ENCODE results near the gene GSC2. TPM values are rescaled to one million over a fixed set of nuclear protein-coding genes. Genes with fewer than 3 reads are reported as not detected.
"Not testable (repeated sequence)": the region's sequence is repeated elsewhere in the genome, so short reads cannot be mapped to it uniquely, and the experiment has no call there.

The GSC2 gene
- total and polyA plus RNA-seq, 2 of the 8 experiments (the other 6 are each of a cell fraction or from before 2014, with no cell fraction given): 0.17 to 0.48 TPM

DNA sequence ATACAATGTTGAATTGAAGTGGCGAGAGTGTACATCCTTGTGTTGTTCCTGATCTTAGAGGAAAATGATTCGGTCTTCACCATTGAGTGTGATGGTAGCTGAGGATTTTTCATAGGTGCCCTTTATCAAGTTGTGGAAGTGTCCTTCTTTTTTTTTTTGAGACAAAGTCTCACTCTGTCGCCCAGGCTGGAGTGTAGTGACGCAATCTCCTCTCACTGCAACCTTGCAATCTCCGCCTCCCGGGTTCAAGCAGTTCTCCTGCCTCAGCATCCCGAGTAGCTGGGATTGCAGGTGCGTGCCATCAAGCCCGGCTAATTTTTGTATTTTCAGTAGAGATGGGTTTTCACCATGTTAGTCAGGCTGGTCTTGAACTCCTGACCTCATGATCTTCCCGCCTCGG lies 8.6 kb upstream of the GSC2 start:
- ChIA-PET CTCF (ENCODE audit: partially characterized antibody) (interaction anchor here (0.7 to 5.2 kb wide), 4 partner anchors 9 to 54 kb away, joined by 3 to 37 read pairs (median 4); partner anchors contain the start of gene ESS2), POLR2A (ENCODE audit: partially characterized antibody) (interaction anchor here (1.1 to 1.6 kb wide), 3 partner anchors 9 to 14 kb away, joined by 3 to 4 read pairs (median 4); partner anchors contain the start of genes ESS2 and GSC2)
- not testable (repeated sequence) for H3K4me1 ChIP-seq (replicated peaks in 1 of 4; ENCODE audit: control insufficient read depth in 3 of 4, insufficient read depth in 4 of 4, low read length in 3 of 4); H3K4me3 ChIP-seq (ENCODE audit: extremely low read depth in 1 of 4, insufficient read depth in 2 of 4, low read depth in 3 of 4, low read length in 4 of 4); H4K20me1 ChIP-seq (replicated peaks in 1 of 2; ENCODE audit: control insufficient read depth in 1 of 2, insufficient read depth in 2 of 2, low read length in 2 of 2); H2AK5ac ChIP-seq (ENCODE audit: low read depth, low read length); H4K91ac ChIP-seq (replicated peaks; ENCODE audit: insufficient read length, low read length); H3K23ac ChIP-seq (ENCODE audit: insufficient read length); FAIRE-seq; H2AFZ ChIP-seq (ENCODE audit: low read length); H4K5ac ChIP-seq (ENCODE audit: insufficient read length, low read depth, low read length); H3K18ac ChIP-seq (ENCODE audit: extremely low read depth, low read length); H3K14ac ChIP-seq (ENCODE audit: insufficient read length); H3K9ac ChIP-seq (replicated peaks in 1 of 4; ENCODE audit: extremely low read depth in 1 of 4, low read depth in 3 of 4, low read length in 3 of 4); H3K56ac ChIP-seq (replicated peaks; ENCODE audit: insufficient read length, low read depth, low read length); H3K79me2 ChIP-seq (ENCODE audit: control insufficient read depth in 1 of 2, insufficient read depth in 2 of 2, low read length in 2 of 2); H3K36me3 ChIP-seq (ENCODE audit: control insufficient read depth in 2 of 4, insufficient read depth in 4 of 4, low read length in 3 of 4); H3K23me2 ChIP-seq (ENCODE audit: low read depth, low read length); H3K27ac ChIP-seq (ENCODE audit: low read depth, low read length); H3K9me3 ChIP-seq (ENCODE audit: insufficient read depth in 2 of 2, low read depth in 1 of 2, low read length in 1 of 2); H3K4me2 ChIP-seq (ENCODE audit: insufficient read depth in 1 of 2, low read depth in 2 of 2, low read length in 2 of 2); H3K4ac ChIP-seq (replicated peaks; ENCODE audit: insufficient read length, low read depth, low read length); H3K27me3 ChIP-seq (replicated peaks in 1 of 4; ENCODE audit: control insufficient read depth in 3 of 4, extremely low read depth in 1 of 4, insufficient read depth in 3 of 4, low read length in 3 of 4); H2BK12ac ChIP-seq (ENCODE audit: low read depth, low read length); H2BK5ac ChIP-seq (ENCODE audit: low read depth, low read length); H3K79me1 ChIP-seq (ENCODE audit: low read depth, low read length); H2BK20ac ChIP-seq (ENCODE audit: low read length); H2BK15ac ChIP-seq (ENCODE audit: low read length); H2BK120ac ChIP-seq (replicated peaks; ENCODE audit: low read depth, low read length); H4K8ac ChIP-seq (ENCODE audit: extremely low read depth, insufficient read depth, low read length); DNase-seq (ENCODE audit: low read depth in 1 of 2, low spot score in 2 of 2)
- 86% methylated on average over 11 of the region's 11 CpGs; no CpG with 5 or more reads in 1 of the 2 experiments for WGBS, 2 experiments (ENCODE audit: extremely low coverage in 1 of 2, insufficient coverage in 1 of 2, insufficient read length in 1 of 2, insufficient replicate concordance in 2 of 2, low coverage in 1 of 2, low lambda C conversion rate in 2 of 2, missing lambda C conversion rate in 1 of 2)

DNA sequence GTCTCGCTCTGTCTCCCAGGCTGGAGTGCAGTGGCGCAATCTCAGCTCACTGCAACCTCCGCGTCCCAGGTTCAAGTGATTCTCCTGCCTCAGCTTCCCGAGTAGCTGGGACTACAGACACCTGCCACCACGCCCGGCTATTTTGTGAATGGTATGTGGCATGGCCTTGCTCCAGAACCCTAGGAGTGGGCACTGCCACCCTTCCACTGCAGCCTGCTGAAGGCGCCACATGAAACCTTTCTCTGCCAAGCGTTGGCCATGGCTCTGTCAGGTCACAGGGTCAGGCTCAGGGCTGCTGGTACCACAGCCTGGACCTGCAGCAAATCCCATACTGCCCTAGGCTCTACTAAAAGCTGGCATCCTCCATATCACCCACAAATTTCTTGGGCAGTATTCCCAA lies 6.0 kb upstream of the GSC2 start:
- H3K4me2 ChIP-seq (ENCODE audit: insufficient read depth in 1 of 2, low read depth in 2 of 2, low read length in 2 of 2); H3K18ac ChIP-seq (ENCODE audit: extremely low read depth, low read length); H4K91ac ChIP-seq (replicated peaks; ENCODE audit: insufficient read length, low read length); H3K23ac ChIP-seq (ENCODE audit: insufficient read length); H3K27ac ChIP-seq (ENCODE audit: low read depth, low read length); H3K14ac ChIP-seq (ENCODE audit: insufficient read length); H3K79me2 ChIP-seq (ENCODE audit: control insufficient read depth in 1 of 2, insufficient read depth in 2 of 2, low read length in 2 of 2); DNase-seq (ENCODE audit: low read depth in 1 of 2, low spot score in 2 of 2); H3K56ac ChIP-seq (replicated peaks; ENCODE audit: insufficient read length, low read depth, low read length); H3K79me1 ChIP-seq (ENCODE audit: low read depth, low read length); H3K4me3 ChIP-seq (ENCODE audit: extremely low read depth in 1 of 4, insufficient read depth in 2 of 4, low read depth in 3 of 4, low read length in 4 of 4); H3K36me3 ChIP-seq (ENCODE audit: control insufficient read depth in 2 of 4, insufficient read depth in 4 of 4, low read length in 3 of 4); H3K9ac ChIP-seq (replicated peaks in 1 of 4; ENCODE audit: extremely low read depth in 1 of 4, low read depth in 3 of 4, low read length in 3 of 4); H4K5ac ChIP-seq (ENCODE audit: insufficient read length, low read depth, low read length); H2BK15ac ChIP-seq (ENCODE audit: low read length); POLR2A ChIA-PET (ENCODE audit: partially characterized antibody); H3K4me1 ChIP-seq (replicated peaks in 1 of 4; ENCODE audit: control insufficient read depth in 3 of 4, insufficient read depth in 4 of 4, low read length in 3 of 4); H2AK5ac ChIP-seq (ENCODE audit: low read depth, low read length); H2BK5ac ChIP-seq (ENCODE audit: low read depth, low read length); H2BK12ac ChIP-seq (ENCODE audit: low read depth, low read length); H4K8ac ChIP-seq (ENCODE audit: extremely low read depth, insufficient read depth, low read length); H4K20me1 ChIP-seq (replicated peaks in 1 of 2; ENCODE audit: control insufficient read depth in 1 of 2, insufficient read depth in 2 of 2, low read length in 2 of 2); H2BK20ac ChIP-seq (ENCODE audit: low read length); H3K9me3 ChIP-seq (ENCODE audit: insufficient read depth in 2 of 2, low read depth in 1 of 2, low read length in 1 of 2); H2AFZ ChIP-seq (ENCODE audit: low read length); FAIRE-seq; H2BK120ac ChIP-seq (replicated peaks; ENCODE audit: low read depth, low read length); H3K4ac ChIP-seq (replicated peaks; ENCODE audit: insufficient read length, low read depth, low read length); H3K23me2 ChIP-seq (ENCODE audit: low read depth, low read length): not testable (repeated sequence)
- 91% methylated on average over 9 of the region's 9 CpGs; no CpG with 5 or more reads in 1 of the 2 experiments for WGBS, 2 experiments (ENCODE audit: extremely low coverage in 1 of 2, insufficient coverage in 1 of 2, insufficient read length in 1 of 2, insufficient replicate concordance in 2 of 2, low coverage in 1 of 2, low lambda C conversion rate in 2 of 2, missing lambda C conversion rate in 1 of 2)
- peaks cover 15 to 24% (median 19%) of the 10 kb centered on the region in 4 experiments for H3K27me3 ChIP-seq (replicated peaks in 1 of 4; ENCODE audit: control insufficient read depth in 3 of 4, extremely low read depth in 1 of 4, insufficient read depth in 3 of 4, low read length in 3 of 4)
- CTCF ChIA-PET (ENCODE audit: partially characterized antibody): interaction anchor here (1.4 to 5.2 kb wide), 3 partner anchors 10 to 157 kb away, joined by 5 to 37 read pairs (median 11); partner anchors contain the start of gene ESS2

Data from H1 (cell line).